OCI-M2 (cell line): ENCODE data around the gene TMEM97.
A peak's percentile ranks its signal among the peaks of the same experiment; 100 is the strongest.
"Not testable (repeated sequence)": the region's sequence is repeated elsewhere in the genome, so short reads cannot be mapped to it uniquely, and the experiment has no call there.

Experiments
- DNase-seq: peaks from one replicate; lab custom pipeline; 2025; ENCODE audit not compliant: unreplicated experiment; lab: John Stamatoyannopoulos, UW

The TMEM97 gene

DNA sequence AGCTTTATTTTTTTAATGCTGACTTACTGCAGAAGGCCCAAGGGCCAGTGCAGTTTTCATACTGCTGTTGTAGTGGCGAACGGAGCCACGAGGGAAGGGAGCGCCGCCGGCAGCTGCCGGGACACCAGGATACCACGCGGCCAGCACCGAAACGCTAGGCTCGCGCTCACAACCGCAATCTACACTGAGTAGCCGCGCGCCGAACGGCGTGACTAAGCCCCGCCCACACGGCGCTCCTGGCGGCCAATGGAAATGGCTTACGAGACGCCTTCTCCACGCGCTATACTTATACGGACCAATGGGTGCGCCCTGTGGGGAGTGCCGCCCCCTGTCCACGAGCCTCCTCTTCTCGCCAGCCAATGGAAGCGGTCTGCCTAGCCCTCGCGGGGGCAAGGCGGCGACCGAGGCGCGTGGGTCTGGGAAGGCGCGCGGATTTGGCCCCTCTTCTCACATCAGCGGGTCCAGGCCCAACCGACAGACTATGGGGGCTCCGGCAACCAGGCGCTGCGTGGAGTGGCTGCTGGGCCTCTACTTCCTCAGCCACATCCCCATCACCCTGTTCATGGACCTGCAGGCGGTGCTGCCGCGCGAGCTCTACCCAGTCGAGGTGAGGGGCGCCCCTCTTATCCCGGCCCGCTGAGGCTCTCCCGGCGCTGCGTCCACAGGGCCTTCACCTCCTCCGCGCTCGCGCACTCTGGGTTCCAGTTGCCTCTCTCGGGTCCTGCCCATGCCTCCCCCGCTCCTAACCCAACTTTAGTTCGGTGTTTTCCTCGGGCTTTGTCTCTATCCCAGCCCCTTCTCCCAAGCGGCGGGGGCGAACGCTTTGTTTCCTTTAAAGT, at the start of gene TMEM97:
Gene TMEM97 (plus strand): TSS at position 442 of the 839 bp plus-strand sequence. CDS start 40 bp downstream, at position 482.
- DNase-seq, result peak; percentile 55

GRCh38 chr17:28270055-28270454, 48.9 kb upstream of the TMEM97 start:
- no peak for DNase-seq

DNA sequence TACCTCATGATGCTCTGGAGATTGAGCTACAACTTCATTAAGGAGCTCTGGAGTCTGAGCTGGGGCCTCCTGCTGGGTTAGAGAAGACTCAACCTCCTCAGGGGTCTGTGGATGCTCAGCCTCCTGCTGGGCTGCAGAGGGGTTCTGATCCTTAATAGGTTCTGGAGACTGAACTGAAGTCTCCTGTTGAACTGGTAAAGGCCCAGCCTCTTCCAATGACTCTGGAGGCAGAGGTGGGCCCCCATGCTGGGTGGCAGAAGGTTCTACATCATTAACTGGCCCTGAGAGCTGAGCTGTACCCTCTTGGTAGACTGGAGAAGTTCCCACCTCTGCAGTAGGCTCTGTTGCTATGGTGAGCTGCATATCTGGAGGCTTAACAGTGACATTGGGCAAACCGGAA, 48.1 kb upstream of the TMEM97 start:
- DNase-seq, result no peak

GRCh38 chr17:28271431-28271830, 47.6 kb upstream of the TMEM97 start:
- no peak for DNase-seq

DNA sequence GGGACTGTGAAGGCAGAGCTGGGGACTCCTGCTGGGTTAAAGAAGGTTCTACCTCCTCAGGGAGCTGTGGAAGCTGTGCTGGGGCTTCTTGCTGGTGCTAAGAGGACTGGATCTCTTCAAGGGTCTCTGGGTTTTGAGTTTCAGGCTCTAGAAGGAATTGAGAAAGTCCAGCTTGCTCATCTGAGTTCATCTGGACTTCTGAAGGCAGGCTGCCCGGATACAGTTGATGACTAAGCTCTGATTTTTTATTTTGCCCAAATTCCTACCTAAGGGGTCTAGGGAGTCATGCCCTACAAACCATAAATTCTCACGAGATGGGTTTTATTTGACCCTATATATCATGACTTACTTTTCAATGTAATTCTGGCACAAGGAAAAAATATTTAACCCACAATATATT, 46.8 kb upstream of the TMEM97 start:
- no peak for DNase-seq

GRCh38 chr17:28273341-28273740, 45.7 kb upstream of the TMEM97 start:
- not testable (repeated sequence) for DNase-seq

GRCh38 chr17:28274591-28275265, 44.3 kb upstream of the TMEM97 start:
- DNase-seq, result no peak

GRCh38 chr17:28276011-28276410, 43.0 kb upstream of the TMEM97 start:
- DNase-seq, result no peak

GRCh38 chr17:28279411-28279810, 39.6 kb upstream of the TMEM97 start:
- DNase-seq, result no peak

- no peak for DNase-seq
These were observed 38.2 kb upstream of the TMEM97 start for GRCh38 chr17:28280826-28281225.

DNA sequence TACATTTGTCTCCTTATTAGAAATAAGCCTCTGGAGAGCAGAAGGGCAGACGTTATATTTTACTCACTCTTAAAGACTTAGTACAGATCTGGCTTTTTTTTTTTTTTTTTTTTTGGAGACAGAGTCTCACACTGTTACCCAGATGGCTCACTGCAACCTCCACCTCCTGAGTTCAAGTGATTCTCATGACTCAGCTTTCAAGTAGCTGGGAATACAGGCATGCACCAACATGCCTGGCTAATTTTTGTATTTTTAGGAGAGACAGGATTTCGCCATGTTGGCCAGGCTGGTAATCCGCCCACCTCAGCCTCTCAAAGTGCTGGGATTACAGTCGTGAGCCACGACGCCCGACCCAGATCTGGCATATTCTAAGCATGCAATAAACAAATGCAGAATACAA, 36.4 kb upstream of the TMEM97 start:
- no peak for DNase-seq

DNA sequence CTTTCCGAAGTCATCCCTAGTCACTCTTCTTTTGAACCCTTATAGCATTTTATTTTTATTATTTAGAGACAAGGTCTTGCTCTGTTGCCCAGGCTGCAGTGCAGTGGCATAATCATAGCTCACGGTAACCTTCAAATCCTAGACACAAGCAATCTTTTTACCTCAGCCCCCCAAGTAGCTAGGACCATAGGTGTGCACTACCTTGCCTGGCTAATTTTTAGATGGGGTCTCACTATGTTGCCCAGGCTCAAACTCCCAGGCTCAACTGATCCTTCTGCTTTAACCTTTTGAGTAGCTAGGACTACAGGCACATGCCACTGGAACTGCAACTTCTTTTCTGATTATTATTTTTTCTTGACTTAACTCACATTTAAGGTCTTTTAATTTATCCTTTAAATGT, 33.0 kb upstream of the TMEM97 start:
- no peak for DNase-seq

DNA sequence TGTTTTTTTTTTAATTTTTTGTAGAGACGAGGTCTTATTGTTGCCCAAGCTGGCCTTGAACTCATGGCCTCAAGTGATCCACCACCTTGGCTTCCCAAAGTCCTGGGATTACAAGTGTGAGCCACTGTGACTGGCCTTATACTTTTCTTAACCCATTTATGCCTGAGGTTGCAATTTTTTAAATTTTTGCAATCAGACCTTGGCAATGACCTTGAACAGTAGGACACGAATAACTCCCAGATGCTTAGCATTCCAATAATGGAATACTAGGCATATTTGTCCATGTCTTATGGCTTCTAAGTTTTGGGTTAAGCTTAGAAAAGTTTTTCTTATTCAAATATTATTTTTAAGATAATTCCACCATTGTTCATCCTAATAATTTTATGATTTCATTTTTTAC, 28.3 kb upstream of the TMEM97 start:
- DNase-seq, result no peak

DNA sequence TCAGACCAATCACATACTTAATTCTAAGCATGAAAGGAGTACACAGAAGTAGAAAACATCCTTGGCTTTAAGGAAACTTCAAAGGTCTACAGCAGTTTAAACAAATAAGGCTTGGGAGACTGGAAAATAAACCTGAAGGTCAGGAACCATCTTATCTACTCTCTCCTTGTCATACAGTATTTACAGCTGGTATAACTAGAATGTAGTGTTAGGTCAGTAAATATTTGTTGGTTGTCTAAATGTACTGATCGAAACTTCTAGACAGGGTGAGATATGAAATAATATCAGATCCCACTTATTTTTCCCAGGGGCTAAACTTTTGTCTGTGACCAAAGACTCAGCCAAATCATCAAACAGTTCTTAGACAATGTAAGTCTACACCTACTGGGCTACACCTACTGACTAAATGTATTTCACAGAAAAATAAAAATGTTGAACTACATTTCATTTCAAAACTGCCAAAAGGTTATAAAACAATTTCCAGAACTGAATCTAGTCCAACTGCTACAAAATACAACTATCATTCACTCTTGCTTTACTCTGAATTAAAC, 27.1 kb upstream of the TMEM97 start:
- no peak for DNase-seq

DNA sequence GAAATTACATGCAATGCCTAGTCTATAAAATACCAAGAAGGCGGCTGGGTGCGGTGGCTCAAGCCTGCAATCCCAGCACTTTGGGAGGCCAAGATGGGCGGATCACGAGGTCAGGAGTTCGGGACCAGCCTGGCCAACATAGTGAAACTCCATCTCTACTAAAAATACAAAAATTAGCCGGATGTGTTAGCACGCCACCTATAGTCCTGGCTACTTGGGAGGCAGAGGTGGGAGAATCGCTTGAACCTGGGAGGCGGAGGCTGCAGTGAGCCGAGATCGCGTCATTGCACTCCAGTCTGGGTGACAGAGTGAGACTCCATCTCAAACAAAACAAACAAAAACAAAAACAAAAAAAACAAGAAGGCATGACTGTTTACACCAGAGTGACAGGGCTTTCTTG, 26.1 kb upstream of the TMEM97 start:
- DNase-seq, result not testable (repeated sequence)

DNA sequence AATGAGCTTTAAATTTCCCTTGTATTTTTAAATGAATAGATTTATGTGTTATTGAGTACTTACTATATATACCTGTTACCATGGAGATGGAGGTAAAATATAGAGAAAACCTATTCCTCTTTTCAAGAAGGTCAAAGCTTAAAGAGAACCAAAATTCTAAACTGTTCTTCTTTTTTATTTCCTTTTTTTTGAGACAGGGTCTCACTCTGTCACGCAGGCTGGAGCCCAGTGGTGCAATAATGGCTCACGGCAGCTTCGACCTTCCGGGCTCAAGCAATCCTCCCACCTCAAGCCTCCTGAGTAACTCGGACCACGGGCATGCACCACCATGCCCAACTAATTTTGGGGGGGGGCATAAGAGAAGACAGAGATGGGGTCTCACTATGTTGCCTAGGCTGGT, 25.0 kb upstream of the TMEM97 start:
- no peak for DNase-seq

DNA sequence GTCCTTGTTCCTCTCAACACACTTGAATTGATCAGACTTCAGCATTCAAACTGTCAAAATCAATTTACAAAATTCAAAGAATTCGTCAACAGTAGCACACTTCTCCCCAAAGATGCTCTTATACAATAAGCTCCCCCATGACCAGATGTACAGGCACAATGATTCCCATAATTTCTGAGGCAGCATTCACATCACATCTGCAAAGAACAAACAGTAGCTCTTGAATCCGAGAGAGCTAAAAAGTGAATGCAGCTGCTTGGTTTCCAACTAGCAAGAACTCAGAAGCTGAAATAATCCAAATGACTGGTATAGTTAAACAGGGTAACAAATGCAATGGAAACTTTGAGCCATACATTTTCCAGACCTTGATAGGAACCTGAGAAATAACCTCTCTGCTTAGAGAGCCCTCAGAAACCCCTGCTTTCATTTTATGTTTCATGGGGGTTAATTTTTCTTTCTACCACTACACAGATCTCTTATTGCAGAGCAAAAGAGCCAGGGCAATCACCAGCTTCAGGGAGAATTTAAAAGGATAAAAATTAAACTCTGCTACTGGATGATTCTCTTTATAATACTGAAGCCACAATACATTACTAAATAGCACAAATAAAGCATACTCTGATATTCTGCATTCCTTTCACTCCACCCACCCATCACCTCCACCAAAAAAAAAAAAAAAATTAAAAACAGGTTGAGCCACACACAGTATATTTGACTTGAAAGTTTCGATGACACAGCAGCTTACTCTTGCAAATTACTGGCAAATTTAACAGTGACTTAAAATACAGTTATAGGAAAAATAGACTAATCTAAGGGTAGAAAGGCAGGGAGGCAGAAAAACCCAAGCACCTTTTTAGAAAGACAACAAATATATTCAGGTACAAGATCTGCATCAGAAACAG, 23.1 kb upstream of the TMEM97 start:
- DNase-seq, result no peak

GRCh38 chr17:28298449-28298848, 20.6 kb upstream of the TMEM97 start:
- DNase-seq, result no peak

DNA sequence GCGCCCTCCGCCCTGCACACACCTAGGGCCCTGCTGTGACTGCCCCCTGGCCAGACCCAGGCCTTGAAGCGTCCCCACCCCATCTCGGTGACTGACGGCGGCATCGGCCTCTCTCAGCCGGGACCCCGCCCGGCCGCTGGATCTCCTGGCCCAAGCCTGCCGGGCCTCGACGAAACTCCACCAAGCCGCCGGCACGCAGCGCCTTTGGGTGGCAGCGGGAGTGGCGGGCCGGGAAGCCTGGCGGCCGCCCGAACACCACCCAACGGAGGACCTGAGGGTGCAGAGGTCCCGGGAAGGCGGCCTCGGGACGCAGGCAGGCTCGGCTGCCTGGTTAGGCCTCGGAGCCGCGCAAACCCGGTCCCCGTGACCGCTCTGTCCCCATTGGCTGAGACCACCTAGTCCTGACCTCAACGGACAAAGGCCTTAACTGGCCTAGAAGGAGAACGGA, 12.0 kb upstream of the TMEM97 start:
- DNase-seq, result no peak

DNA sequence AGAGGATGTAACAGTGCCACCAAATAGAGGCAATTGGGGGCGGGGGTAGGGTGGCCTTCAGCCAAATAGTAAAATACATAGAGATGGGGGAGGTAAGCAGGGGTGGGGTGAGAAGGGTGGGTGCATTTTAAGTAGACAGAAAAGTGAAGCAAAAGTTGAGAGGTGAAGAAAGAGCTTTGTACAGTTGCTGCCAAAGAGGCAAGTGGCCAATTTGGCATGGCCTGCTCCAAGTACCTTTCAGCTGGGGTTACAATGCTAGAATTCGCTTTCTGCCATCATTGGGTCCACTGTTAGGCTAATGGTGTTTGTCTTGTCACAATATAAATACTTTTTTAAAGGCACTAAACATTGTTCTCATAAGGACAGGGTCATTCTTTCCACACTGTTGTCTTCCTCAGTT, 5.2 kb upstream of the TMEM97 start:
- DNase-seq, result no peak
